Measurements from ENCODE around the gene AARS1. TPM values are rescaled to one million over a fixed set of nuclear protein-coding genes. Genes with fewer than 3 reads are reported as not detected.

AARS1 gene
- 125 and 506 TPM in 2 replicates for total RNA-seq

GRCh38 chr16:70289229-70290094 lies at the start of gene AARS1:
AARS1 (minus strand) TSS chr16:70289506; CDS start chr16:70282763, 6,743 bp downstream.

DNA sequence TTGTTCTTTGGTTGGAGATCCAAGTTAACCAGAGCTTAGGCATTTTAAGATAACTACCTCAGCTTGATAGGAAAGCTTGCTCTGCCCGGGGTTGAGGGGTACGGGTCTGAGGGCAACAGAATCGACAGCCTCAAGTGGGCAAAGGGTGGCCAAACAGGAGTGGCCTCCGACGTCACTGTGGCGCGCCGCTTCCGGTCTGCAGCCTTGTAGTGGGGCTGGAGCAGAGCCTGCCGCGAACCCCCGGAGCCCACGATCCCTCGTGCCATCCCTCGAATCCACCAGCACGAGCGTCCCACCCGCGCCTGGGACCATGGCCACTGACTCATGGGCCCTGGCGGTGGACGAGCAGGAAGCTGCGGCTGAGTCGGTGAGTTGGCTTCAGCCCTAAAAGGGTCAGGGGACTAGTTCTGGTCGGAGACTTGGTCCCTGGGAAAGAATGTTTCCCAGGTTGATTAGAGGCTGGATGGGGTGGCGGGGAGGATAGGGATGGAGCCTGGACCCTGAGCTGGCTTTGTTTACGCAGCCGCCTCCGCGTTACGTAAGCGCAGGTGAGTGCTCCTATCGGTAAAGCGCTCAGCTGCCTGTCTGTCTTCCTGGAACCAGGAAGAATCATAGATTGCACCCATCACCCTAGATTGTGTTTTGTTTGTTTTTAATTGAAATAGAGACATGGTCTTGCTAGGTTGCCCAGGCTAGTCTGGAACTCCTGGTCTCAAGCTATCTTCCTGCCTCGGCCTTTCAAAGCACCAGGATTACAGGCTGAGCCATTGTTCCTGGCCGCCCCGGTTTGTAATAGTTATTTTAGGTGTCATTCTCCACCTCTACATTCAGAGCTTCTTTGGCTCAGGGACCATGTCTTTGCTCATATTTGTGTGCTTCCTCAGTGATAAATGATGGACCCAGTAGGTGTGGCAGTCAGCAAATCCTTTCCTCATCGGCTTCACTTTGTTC lies 10.0 kb upstream of the AARS1 start, which contains the start of gene DDX19B:
Gene DDX19B, plus strand, starts transcription at position 199 of the 951 bp plus-strand sequence. Its CDS starts 112 bp downstream, at position 311.

DNA sequence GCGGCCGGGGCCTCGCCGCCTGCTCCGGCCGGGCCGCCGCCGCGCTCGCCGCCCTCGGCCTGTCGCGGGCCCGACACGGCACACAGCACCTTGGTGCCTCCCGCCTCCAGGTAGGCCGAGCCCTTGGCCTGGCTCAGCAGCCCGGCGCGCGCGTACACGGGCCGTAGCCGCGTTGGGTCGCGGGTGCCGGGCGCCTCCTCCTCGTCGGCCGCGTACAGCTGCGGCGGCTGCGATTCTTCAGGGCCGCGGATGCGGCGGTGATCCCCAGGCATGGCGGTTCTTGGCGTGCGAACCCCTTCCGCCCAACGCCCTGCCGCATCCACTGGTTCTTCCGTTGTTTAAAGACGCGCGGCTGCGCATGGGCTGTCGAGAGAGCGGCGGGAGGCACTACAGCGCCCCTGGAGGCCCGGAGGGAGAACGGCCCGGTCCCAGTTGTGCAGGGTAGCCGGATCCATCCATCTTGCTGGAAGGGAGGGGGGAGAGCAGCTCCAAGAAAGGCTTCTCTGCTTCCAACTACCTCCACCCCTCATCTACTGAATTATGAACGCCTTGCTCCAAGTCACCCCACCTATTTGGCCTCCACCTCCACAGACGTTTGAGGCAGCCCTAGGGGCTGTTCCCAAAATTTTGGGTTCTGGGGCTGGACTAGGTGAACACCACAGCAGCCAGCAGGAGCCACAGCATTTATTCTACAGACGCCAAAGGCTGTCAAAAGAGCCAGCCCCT lies 37.5 kb downstream of the AARS1 start, which contains the start of gene EXOSC6:
Gene EXOSC6, minus strand, starts transcription at position 312 of the 726 bp plus-strand sequence. Its CDS starts 40 bp downstream, at position 272.

Small RNA genes within 50 kb of the gene (small RNA-seq; reads per million reads assigned to genes)
- gene AC009060.2 (ENCODE audit: low replicate concordance) = not detected
- not detected for gene RN7SL279P (ENCODE audit: low replicate concordance)

Other genes with a start within 250 kb of the AARS1 start
- 23.4 and 39.1 TPM in 2 replicates for gene PDPR, start 175.2 kb downstream of the AARS1 start, total RNA-seq
- under 0.01 TPM in 1 of 2 replicates, not detected in the other for gene CLEC18C, start 115.7 kb downstream of the AARS1 start, total RNA-seq
- 46.7 and 72.2 TPM in 2 replicates for gene EXOSC6, start 37.6 kb downstream of the AARS1 start, total RNA-seq
- 16.6 and 47.7 TPM in 2 replicates for gene DDX19B, start 9.7 kb upstream of the AARS1 start, total RNA-seq
- 45.3 and 59.1 TPM in 2 replicates for gene DDX19A, start 57.4 kb upstream of the AARS1 start, total RNA-seq
- gene ST3GAL2, start 149.6 kb upstream of the AARS1 start, total RNA-seq = 39.0 and 96.1 TPM in 2 replicates
- gene FCSK, start 165.1 kb upstream of the AARS1 start, total RNA-seq = 7.3 and 11.4 TPM in 2 replicates
- 42.9 and 72.0 TPM in 2 replicates for gene COG4, start 234.0 kb upstream of the AARS1 start, total RNA-seq
- 77.7 and 190 TPM in 2 replicates for gene SF3B3, start 234.3 kb upstream of the AARS1 start, total RNA-seq

Data from placental pericyte (primary cell).